Measurements from ENCODE around the gene CHGA.

DNA sequence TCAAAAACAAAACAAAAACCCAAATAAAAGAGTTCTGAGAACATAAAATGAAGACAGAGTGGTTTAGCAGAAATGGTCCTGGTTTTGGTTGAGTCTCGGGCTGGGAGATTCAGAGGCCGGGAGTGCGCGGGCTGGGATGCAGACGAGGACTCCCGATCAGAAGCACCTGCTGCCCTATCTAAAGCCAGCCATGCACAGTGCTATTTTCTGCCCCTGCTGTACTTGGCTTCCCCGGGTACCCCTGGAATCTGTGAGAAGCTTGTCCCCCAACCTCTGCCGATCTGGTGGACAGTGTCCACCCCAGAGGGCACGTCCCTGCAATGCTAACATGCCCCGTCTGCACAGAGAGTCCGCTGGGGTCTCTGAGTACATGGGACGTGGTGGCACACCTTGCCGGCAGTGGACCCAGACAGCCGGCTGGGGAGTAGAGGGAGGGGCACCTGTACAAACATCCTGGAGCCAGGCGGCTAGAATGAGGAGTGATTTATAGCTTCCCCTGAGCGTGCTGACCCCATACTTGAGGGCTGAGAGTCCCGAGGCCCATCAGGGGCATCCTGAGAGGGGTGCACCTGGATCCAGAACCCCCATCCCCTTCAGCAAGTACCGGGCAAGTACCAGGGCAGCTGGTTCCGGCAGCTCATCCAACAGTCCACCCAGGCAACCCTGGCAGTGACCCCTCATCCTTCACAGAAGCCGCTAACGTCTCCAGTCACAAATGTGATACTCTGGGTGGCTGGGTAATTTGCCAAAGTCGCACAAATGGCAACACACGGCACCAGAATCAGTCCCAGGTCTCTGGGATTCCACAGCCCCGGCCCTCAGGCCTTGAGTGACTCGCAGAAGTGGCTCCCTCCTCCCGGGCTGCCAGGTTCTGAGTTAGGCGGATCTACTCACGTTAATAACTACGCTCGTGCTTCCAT is 37.1 kb downstream of the CHGA start:
- TF ChIP-seq CTCF (IDR thresholded peaks at IDR 0.05; ENCODE audit: poor library complexity, severe bottlenecking), result no peak
- no peak for TF ChIP-seq EZH2 (IDR thresholded peaks at IDR 0.05; ENCODE audit: borderline replicate concordance, insufficient read depth, low read length, poor library complexity, severe bottlenecking)
- no peak for TF ChIP-seq POLR2AphosphoS5 (IDR thresholded peaks at IDR 0.05)
- no peak for TF ChIP-seq RAD21 (conservative IDR thresholded peaks at IDR 0.05)

Data from neural cell (in vitro differentiated cells).